LNCaP clone FGC (cell line): Measurements from ENCODE around the gene WDR20.
A peak's percentile ranks its signal among the peaks of the same experiment; 100 is the strongest.

Source experiments
- DNase-seq: peaks from one replicate; pipeline ENCODE4 v3.0.0-alpha.2; 2011; ENCODE audit warnings: low read depth
- H3K4me3 ChIP-seq: 2 replicates; pipeline ENCODE4 v1.5.1; 2011; ENCODE audit warnings: mild to moderate bottlenecking, low read depth, low read length, control low read depth
- TF ChIP-seq, protein P1 (sequence below): IDR thresholded peaks from 2 replicates; pipeline ENCODE4 v1.5.1; 2012; ENCODE audit warnings: mild to moderate bottlenecking; ENCODE audit not compliant: control insufficient read depth, insufficient read depth; ENCODE audit errors: extremely low read depth

Gene WDR20, protein sequence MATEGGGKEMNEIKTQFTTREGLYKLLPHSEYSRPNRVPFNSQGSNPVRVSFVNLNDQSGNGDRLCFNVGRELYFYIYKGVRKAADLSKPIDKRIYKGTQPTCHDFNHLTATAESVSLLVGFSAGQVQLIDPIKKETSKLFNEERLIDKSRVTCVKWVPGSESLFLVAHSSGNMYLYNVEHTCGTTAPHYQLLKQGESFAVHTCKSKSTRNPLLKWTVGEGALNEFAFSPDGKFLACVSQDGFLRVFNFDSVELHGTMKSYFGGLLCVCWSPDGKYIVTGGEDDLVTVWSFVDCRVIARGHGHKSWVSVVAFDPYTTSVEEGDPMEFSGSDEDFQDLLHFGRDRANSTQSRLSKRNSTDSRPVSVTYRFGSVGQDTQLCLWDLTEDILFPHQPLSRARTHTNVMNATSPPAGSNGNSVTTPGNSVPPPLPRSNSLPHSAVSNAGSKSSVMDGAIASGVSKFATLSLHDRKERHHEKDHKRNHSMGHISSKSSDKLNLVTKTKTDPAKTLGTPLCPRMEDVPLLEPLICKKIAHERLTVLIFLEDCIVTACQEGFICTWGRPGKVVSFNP

DNA sequence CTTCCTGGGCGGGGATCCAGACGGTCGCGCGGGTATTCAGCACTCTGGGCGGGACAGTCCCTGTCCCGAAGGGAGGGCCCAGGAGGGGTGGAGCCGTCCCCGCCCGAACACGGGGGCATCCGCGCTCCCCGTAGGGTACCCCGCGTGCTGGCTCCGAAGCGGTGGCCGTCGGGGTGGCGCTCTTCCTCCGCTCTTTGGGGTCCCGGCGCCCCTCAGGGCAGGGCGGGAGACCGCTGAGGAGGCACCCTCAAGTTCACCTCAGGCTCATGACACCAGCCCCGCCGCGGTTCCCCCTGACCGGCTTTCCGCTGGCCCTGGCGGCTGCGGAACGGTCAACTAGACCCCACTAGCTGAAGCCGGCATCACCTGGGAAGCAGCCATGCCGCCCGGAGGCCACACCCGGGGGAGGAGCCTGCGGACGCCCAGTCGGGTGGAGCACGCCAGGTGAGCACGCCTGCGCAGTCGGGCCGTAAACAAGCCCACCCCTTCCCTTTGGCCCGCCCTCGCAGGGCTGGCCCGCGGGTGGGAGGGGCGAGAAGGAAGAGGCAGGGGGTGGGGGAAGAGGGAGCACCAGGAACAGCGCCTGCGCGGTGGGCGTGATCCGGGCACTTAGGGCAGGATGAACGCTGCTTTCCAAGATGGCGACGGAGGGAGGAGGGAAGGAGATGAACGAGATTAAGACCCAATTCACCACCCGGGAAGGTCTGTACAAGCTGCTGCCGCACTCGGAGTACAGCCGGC lies at the start of gene WDR20:
WDR20 (plus strand) TSS at position 612 of the 741 bp plus-strand sequence; CDS start at position 639, 27 bp downstream.
- TF ChIP-seq, protein P1, sequence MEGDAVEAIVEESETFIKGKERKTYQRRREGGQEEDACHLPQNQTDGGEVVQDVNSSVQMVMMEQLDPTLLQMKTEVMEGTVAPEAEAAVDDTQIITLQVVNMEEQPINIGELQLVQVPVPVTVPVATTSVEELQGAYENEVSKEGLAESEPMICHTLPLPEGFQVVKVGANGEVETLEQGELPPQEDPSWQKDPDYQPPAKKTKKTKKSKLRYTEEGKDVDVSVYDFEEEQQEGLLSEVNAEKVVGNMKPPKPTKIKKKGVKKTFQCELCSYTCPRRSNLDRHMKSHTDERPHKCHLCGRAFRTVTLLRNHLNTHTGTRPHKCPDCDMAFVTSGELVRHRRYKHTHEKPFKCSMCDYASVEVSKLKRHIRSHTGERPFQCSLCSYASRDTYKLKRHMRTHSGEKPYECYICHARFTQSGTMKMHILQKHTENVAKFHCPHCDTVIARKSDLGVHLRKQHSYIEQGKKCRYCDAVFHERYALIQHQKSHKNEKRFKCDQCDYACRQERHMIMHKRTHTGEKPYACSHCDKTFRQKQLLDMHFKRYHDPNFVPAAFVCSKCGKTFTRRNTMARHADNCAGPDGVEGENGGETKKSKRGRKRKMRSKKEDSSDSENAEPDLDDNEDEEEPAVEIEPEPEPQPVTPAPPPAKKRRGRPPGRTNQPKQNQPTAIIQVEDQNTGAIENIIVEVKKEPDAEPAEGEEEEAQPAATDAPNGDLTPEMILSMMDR: 0 out of 2 replicates have a peak, but pooled peaks have one; percentile 4
- DNase-seq: peak; percentile 91
- H3K4me3 ChIP-seq: peak within 1 kb of the TSS; percentile 83

DNA sequence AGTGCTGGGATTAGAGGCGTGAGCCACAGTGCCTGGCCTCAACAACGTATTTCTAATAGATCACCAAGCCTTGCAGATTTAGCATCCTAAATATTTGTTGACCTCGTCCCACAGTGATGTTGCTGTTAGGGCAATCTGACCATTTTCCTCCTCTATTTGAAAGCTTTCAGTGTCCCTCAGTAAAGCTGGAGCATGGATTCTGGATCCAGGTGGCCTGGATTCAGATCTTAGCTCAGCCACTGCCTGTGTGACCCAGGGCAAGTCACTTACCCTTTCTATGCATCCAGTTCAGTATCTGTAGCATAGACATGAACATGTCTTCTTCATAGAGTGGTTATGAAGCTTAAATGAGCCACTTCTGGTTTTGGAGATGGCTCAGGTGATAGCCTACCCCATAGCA lies 49.0 kb upstream of the WDR20 start:
- no peak for DNase-seq
- no peak overlapping the region for H3K4me3 ChIP-seq
- TF ChIP-seq, protein P1: no peak

DNA sequence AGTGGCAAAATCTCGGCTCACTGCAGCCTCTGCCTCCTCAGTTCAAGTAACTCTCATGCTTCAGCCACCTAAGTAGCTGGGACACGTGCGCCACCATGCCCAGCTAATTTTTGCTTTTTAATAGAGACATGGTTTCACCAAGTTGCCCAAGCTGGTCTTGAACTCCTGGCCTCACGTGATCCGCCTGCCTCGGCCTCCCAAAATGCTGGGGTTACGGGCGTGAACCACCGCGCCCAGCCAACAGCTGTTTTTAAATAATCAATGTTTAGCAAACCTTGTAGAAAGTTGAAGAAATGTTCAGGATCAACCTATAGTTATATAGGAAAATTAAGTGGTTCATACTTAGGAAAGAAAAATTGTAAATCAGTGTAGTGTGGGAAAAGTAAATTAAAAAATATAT lies 46.9 kb upstream of the WDR20 start:
- no peak for DNase-seq
- TF ChIP-seq, protein P1: no peak
- H3K4me3 ChIP-seq: no peak overlapping the region

DNA sequence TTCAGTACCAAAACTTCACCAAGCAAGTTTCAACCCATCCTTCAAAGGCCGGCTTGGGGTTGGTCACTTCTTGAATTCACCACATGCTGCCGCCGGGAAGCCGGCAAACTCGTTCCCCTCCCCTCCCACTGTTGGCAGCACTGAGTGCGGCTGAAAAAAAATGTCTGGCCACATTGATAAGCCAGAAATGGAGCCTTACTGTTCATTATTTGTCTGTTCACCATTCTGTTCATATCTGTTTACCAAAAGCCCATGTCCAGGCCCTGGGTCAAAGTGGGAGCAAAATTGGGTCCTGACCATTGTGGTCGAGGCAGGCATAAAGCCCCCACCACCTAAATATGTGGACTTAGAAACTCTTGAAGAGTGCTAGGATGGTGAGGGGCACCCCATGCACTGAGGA lies 45.6 kb upstream of the WDR20 start:
- TF ChIP-seq, protein P1: no peak
- no peak overlapping the region for H3K4me3 ChIP-seq
- no peak for DNase-seq

DNA sequence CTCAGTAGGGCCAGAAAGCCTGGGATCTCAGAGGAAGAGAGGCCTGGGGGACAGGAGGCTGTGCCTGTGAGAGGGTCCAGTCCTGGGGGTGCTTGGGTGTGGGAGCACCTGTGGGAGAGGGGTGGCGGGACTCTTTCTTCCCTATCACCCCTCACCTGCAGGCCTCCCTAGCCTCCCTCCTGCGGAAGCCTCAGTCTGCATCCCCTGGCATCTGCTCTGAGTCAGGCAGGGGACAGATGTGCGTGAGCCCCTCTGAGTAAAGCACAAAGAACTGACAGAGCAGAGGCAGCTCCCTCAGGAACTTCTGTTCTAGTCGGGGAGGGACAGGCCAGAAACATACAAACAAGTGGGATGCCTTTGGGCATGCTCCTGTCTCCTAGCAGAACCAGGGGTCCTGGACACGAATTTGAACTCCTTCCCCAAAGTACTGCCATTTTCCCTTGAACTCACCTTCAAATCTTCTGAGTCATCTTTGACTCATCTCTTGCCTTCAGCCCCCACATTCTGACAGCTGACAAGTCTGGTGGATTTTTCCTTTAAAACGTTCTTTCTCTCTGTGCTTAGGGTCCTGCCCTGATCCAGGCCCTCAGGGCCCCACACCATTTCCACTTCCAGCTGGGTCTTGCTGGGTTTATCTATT lies 44.3 kb upstream of the WDR20 start:
- TF ChIP-seq, protein P1: no peak
- no peak for DNase-seq
- H3K4me3 ChIP-seq: no peak overlapping the region

DNA sequence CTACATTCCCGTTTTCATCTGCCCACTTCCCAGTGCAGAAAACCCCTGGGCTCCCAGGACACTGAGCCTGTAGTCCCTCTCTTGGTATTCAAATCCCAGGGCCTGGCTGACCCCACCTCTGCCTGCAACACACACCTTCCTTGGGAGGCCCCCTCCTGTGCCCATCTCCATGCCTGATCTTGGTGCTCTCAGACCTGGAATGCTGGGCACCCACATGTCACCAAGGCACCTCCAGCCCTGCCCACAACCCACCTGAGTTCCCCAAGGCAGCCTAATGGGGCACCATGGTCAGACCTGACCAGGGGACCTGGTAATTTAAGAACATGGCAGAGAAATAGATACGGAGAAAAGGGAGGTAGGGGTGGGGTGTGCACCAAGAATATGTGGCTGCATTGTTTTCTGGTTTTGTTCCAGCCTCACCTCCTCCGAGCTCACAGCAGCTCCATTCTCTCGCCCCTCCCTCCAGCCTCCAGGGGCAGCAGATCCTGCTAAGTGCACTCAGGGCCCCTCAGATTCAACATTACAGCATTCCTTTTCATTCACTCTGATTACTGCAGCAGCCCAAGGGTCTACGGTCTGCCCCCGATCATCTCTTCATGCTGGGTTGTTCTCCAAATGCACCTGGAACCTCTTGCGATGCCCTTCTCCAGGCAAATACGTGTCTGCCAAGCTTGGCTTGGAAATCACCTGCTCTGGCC lies 43.7 kb upstream of the WDR20 start:
- TF ChIP-seq, protein P1: no peak
- no peak for DNase-seq
- no peak overlapping the region for H3K4me3 ChIP-seq
